Panc1 (cell line): ENCODE measurements around the gene RAC2. TPM values are rescaled to one million over a fixed set of nuclear protein-coding genes. Genes with fewer than 3 reads are reported as not detected.

Experiments
- ATAC-seq: fragments of 200-7000 bp; cut with Tn5 transposase; 2 replicates; pipeline ENCODE4 v1.9.1; 2020; ENCODE audit warnings: mild to moderate bottlenecking, moderate library complexity
- BruUV-seq: library from RNA; stranded (reverse); fragments of 400-500 nt; replicated peaks from 2 replicates; lab custom pipeline; 2021; lab: Mats Ljungman, UMichigan
- CTCF ChIA-PET: fragments of 300-600 bp; sonication (Branson Sonifier 250); formaldehyde crosslinking; loops from one replicate; lab custom pipeline; 2022; ENCODE audit warnings: antibody characterized with exemption; lab: Charles Lee
- POLR2A ChIA-PET: fragments of 300-600 bp; sonication (Branson Sonifier 250); formaldehyde crosslinking; loops from one replicate; lab custom pipeline; 2022; ENCODE audit warnings: antibody characterized with exemption; lab: Charles Lee
- DNase-seq: peaks from one replicate; pipeline ENCODE4 v3.0.0-alpha.2; 2010; ENCODE audit warnings: low read depth, low spot score
- H3K27ac ChIP-seq: 2 replicates; pipeline ENCODE4 v1.5.1; 2011; ENCODE audit warnings: mild to moderate bottlenecking, low read length, inconsistent platforms
- H3K27me3 ChIP-seq: fragments of 200-500 bp; sonication (Bioruptor generic); 2 replicates; pipeline ENCODE4 v1.6.0; 2014; ENCODE audit warnings: low read length, inconsistent platforms; ENCODE audit not compliant: control insufficient read depth, insufficient read depth
- H3K36me3 ChIP-seq: fragments of 200-500 bp; sonication (Bioruptor generic); 2 replicates; pipeline ENCODE4 v1.5.1; 2014; ENCODE audit warnings: inconsistent platforms, mild to moderate bottlenecking, low read length, moderate library complexity; ENCODE audit not compliant: control insufficient read depth, insufficient read depth
- H3K4me1 ChIP-seq: 2 replicates; pipeline ENCODE4 v1.5.1; 2011; ENCODE audit warnings: inconsistent platforms, mild to moderate bottlenecking, low read length, moderate library complexity; ENCODE audit not compliant: control insufficient read depth, insufficient read depth
- H3K4me3 ChIP-seq, 2 experiments: 2 replicates each; pipeline ENCODE4 v1.5.1; 2011 to 2012; ENCODE audit warnings: low read depth in 2 of 2, low read length in 2 of 2, mild to moderate bottlenecking in 2 of 2, inconsistent platforms in 1 of 2, moderate library complexity in 1 of 2
- H3K9me3 ChIP-seq: fragments of 200-500 bp; sonication (Bioruptor generic); 2 replicates; pipeline ENCODE4 v1.5.1; 2014; ENCODE audit warnings: low read depth, mild to moderate bottlenecking, inconsistent platforms, low read length, moderate library complexity; ENCODE audit not compliant: control insufficient read depth, insufficient read depth
- POLR2AphosphoS5 ChIP-seq: IDR thresholded peaks from 2 replicates; pipeline ENCODE4 v1.6.1; 2012; ENCODE audit warnings: mild to moderate bottlenecking, low read depth, low read length, moderate library complexity
- SIN3A ChIP-seq: IDR thresholded peaks from 2 replicates; pipeline ENCODE4 v1.6.1; 2012; ENCODE audit warnings: low read depth, mild to moderate bottlenecking, low read length, moderate library complexity, borderline replicate concordance; ENCODE audit not compliant: insufficient read depth
- TCF7L2 ChIP-seq: IDR thresholded peaks from 2 replicates; pipeline ENCODE4 v1.6.1; 2011; ENCODE audit warnings: mild to moderate bottlenecking, low read depth, low read length, inconsistent platforms
- in situ Hi-C: cut with HindIII; loops from 2 replicates; pipeline ENCODE4 v1.10.0; 2016; ENCODE audit warnings: low sequenced_read_pairs, low pct_unique_long_range_greater_than_20kb
- intact Hi-C: fragments of 100-400 bp; cut with micrococcal nuclease; formaldehyde crosslinking; loops from one replicate; pipeline ENCODE4 v1.10.0; 2022; ENCODE audit not compliant: unreplicated experiment
- total RNA-seq: library from RNA; stranded (reverse); gene quantifications from one replicate; pipeline ENCODE4 v1.2.1, GENCODE V29; 2021; ENCODE audit not compliant: unreplicated experiment
- TF ChIP-seq, protein P1 (sequence below): fragments of 450-650 bp; IDR thresholded peaks from 2 replicates; pipeline ENCODE4 v1.5.1; 2017; ENCODE audit warnings: mild to moderate bottlenecking
- TF ChIP-seq, protein P2 (sequence below), 2 experiments: IDR thresholded peaks; 2 replicates each; pipeline ENCODE4 v1.6.1; 2011 to 2012; ENCODE audit warnings: low read depth in 2 of 2, control low read depth in 1 of 2, low read length in 1 of 2, mild to moderate bottlenecking in 1 of 2, moderate library complexity in 1 of 2; ENCODE audit not compliant: insufficient read depth in 1 of 2

RAC2 gene
- total RNA-seq, 1 experiment from 2014 or later = 1.5 TPM

DNA sequence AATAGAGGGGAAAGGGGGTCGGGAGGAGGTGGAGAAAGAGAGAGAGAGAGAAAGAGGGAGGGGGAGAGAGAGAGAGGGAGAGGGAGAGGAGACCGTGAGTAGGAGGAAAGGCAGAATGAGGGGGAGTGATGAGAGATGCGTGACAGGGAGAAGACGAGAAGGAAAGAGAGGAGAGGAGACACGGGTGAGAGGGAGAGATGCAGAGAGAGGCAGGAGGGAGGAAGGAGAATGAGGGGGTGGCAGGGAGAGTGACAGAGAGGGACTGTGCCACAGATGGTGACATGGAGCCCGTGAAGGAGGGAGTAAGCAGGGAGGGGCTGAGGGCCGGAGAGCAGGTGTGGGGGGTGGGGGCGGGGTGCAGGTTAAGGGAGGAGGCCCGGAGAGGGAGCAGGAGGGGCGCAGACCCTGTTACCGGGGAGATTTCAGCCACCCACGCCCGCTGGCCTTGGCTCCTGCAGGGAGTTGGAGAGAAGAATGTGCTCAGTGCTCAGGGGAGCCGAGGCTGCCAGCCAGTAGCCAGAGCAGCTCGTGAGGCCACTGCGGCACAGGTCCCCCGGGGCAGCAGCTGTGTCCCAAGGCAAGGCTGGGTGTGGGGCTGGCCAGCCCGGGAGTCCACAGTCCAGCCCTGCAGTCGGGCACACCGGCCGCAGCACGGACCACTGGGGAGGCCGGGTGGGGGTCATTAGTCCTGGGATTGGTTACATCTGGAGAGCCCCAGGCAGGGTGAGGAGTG, 31.7 kb downstream of the RAC2 start, which contains the start of gene SSTR3:
TSS of gene SSTR3 (minus strand) at position 304 of the 733 bp plus-strand sequence. CDS start 4,674 bp downstream, outside the sequence.
- TF ChIP-seq TCF7L2 = no peak
- TF ChIP-seq, protein P1, sequence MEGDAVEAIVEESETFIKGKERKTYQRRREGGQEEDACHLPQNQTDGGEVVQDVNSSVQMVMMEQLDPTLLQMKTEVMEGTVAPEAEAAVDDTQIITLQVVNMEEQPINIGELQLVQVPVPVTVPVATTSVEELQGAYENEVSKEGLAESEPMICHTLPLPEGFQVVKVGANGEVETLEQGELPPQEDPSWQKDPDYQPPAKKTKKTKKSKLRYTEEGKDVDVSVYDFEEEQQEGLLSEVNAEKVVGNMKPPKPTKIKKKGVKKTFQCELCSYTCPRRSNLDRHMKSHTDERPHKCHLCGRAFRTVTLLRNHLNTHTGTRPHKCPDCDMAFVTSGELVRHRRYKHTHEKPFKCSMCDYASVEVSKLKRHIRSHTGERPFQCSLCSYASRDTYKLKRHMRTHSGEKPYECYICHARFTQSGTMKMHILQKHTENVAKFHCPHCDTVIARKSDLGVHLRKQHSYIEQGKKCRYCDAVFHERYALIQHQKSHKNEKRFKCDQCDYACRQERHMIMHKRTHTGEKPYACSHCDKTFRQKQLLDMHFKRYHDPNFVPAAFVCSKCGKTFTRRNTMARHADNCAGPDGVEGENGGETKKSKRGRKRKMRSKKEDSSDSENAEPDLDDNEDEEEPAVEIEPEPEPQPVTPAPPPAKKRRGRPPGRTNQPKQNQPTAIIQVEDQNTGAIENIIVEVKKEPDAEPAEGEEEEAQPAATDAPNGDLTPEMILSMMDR = no peak
- TF ChIP-seq, protein P2, sequence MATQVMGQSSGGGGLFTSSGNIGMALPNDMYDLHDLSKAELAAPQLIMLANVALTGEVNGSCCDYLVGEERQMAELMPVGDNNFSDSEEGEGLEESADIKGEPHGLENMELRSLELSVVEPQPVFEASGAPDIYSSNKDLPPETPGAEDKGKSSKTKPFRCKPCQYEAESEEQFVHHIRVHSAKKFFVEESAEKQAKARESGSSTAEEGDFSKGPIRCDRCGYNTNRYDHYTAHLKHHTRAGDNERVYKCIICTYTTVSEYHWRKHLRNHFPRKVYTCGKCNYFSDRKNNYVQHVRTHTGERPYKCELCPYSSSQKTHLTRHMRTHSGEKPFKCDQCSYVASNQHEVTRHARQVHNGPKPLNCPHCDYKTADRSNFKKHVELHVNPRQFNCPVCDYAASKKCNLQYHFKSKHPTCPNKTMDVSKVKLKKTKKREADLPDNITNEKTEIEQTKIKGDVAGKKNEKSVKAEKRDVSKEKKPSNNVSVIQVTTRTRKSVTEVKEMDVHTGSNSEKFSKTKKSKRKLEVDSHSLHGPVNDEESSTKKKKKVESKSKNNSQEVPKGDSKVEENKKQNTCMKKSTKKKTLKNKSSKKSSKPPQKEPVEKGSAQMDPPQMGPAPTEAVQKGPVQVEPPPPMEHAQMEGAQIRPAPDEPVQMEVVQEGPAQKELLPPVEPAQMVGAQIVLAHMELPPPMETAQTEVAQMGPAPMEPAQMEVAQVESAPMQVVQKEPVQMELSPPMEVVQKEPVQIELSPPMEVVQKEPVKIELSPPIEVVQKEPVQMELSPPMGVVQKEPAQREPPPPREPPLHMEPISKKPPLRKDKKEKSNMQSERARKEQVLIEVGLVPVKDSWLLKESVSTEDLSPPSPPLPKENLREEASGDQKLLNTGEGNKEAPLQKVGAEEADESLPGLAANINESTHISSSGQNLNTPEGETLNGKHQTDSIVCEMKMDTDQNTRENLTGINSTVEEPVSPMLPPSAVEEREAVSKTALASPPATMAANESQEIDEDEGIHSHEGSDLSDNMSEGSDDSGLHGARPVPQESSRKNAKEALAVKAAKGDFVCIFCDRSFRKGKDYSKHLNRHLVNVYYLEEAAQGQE (IDR thresholded peaks at IDR 0.05; ENCODE audit: insufficient read depth in 1 of 2, low read depth in 2 of 2, low read length in 1 of 2) = no peak
- no peaks in the 10 kb centered on the region for H3K9me3 ChIP-seq
- intact Hi-C loops (no loop called here), in situ Hi-C loops (no loop called here)
- no peaks in the 10 kb centered on the region for H3K27me3 ChIP-seq
- H3K4me3 ChIP-seq = no peak within 1 kb of the TSS
- BruUV-seq = no TSS peak
- H3K4me1 ChIP-seq = no peaks in the 10 kb centered on the region
- no peak within 1 kb of the TSS for H3K27ac ChIP-seq
- ChIA-PET POLR2A (no interaction called here), CTCF (no interaction called here)
- ATAC-seq (peak; percentile 65; the same call in 1 of the 2 replicates), DNase-seq (no peak)
- no peaks in the 10 kb centered on the region for H3K36me3 ChIP-seq

DNA sequence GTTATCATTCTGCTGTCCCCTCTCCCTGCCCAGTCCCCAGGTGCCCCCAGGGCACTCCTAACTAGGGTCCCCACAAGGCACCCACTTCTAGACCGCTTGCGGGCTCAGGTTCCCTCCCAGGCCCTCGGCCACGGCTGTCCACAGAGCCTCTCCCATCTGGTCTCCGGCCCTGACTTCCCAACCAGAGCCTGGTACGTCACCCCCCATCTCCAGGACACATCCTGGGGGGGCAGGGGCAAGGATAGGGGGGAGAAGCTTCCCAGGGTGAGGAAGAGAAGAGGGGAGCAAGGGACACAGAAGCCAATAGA, 32.2 kb downstream of the RAC2 start:
- Histone ChIP-seq H3K9me3 (no peaks in the 10 kb centered on the region), H3K4me3 (no peak overlapping the region), H3K27me3 (no peaks in the 10 kb centered on the region), H3K36me3 (no peaks in the 10 kb centered on the region), H3K4me1 (no peaks in the 10 kb centered on the region), H3K27ac (no peak overlapping the region)
- in situ Hi-C loops (no loop called here), intact Hi-C loops (no loop called here)
- POLR2A ChIA-PET = no interaction called here
- TF ChIP-seq POLR2AphosphoS5 = no peak
- TF ChIP-seq, protein P2 (IDR thresholded peaks at IDR 0.05; ENCODE audit: insufficient read depth in 1 of 2, low read depth in 2 of 2, low read length in 1 of 2) = no peak
- no peak for TF ChIP-seq SIN3A
- no peak for TF ChIP-seq TCF7L2
- TF ChIP-seq, protein P1 = no peak
- CTCF ChIA-PET = no interaction called here
- no TSS peak for BruUV-seq
- DNase-seq = no peak
- ATAC-seq = no peak; the same call in 1 of the 2 replicates
